GM18907 (cell line): ENCODE results near the gene SLC7A9.
"Not testable (repeated sequence)": the region's sequence is repeated elsewhere in the genome, so short reads cannot be mapped to it uniquely, and the experiment has no call there.

ENCODE experiments used
- ATAC-seq: cut with Tn5 transposase; IDR thresholded peaks from one replicate; pipeline ENCODE4 v1.9.1; 2021; ENCODE audit warnings: mild to moderate bottlenecking, moderate library complexity; ENCODE audit not compliant: unreplicated experiment

The SLC7A9 gene

DNA sequence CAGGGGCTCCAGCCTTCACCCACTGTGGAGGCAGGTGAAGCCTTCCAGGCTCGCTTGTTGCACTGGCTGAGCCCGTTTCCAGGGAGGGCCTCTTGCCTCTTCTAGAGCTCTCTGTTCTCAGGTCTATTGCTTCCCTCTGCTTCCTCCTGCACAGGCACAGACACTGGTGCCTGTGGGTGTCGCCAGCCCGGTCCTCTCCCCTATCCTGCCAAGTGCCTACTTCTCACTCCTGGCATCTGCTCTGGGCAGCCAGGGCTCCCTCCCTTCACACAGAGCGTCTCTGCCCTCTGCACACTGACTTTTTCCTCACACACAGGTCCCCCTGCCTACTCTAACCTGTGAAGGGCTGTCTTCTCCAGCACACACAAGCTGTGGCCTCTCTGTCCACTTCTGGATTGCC is 60.3 kb downstream of the SLC7A9 start:
- no peak for ATAC-seq

DNA sequence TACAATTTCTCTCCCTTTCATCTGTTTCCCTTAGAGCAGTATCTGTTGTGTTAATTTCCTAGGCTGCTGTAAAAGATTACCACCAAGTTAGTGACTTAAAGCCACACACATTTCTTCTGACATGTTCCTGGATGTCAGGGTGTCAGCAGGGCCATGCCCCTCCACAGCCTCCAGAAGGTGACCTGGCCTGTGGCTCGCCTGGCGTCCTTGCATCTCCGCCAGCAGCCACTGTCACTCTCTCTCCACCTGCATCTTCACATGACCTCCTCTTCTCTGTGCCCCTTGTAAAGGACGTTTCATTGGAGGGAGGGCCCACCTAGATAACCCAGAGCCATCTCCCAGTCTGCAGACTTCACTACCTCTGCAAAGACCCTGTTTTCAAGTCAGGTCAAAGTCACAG is 61.3 kb downstream of the SLC7A9 start:
- no peak for ATAC-seq

DNA sequence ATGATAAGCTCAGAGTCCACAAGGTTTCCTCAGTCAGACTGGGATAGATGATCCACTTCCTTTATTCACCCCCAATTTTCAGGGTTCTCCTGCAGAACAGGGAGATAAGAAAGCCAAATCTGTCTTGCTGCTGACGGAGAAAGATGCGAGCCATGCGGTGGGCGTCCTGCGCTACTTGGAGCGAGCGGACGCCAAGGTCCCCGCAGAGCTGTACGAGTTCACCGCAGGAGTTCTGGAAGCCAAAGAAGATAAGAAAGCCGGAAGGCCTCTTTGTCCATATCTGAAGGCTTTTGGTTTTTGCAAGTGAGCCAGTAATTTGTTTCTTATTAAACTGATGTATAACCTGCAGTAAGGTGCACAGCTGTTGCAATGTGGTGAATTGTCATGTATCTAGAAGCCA is 66.7 kb downstream of the SLC7A9 start:
- no peak for ATAC-seq

DNA sequence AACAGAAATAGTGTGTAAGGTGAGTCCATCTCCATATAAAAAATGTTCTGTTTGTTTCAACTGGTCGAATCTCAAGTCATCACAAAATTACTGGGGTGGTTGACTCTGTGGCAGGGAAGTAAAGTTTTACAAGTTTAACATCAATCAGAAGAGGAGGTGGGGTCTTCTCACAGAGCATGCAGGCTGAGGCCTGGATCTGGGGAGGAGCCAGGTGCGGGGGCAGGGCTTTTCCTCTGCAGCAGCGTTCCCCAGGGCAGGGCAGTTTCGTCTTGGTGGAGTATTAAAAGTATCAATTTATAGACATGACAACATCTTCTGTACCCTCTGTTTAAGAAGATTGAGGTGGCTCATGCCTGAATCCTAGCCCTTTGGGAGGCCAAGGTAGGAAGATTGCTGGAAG is 68.8 kb downstream of the SLC7A9 start:
- ATAC-seq: no peak

DNA sequence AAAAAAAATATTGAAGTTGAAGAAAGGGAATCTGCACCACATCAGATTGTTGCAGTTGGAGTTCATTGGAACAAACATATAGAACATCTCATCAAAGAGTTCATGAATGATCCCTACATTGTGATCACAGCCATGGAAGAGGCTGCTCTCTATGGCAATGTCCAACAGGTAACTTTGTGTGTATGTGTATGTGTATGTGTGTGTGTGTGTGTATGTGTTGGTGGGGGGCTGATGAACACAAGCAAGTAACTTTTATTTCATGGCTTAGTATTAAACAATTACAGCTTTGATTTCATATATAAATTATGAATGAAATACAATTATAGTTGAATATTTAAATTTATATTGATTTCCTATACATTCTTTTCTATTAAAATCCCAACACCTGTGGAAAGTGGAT is 69.4 kb downstream of the SLC7A9 start:
- ATAC-seq: no peak

DNA sequence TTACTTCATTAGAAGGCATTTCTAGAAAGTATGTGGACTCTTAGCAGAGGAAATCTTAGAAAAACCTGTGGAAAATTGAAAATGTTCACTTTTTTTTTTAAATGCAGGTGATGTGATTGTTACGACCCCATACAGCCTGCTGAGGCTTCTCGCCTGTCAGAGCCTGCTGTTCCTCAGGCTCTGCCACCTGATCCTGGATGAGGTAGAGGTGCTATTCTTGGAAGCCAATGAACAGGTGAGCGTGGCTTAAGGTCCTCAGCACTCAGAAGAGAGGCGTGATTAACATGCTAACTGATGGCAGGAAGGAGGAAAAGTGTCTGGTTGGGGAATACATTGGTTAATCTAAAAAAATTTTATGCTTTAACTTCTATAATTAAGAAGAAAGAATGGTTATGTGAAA is 71.4 kb downstream of the SLC7A9 start:
- no peak for ATAC-seq

DNA sequence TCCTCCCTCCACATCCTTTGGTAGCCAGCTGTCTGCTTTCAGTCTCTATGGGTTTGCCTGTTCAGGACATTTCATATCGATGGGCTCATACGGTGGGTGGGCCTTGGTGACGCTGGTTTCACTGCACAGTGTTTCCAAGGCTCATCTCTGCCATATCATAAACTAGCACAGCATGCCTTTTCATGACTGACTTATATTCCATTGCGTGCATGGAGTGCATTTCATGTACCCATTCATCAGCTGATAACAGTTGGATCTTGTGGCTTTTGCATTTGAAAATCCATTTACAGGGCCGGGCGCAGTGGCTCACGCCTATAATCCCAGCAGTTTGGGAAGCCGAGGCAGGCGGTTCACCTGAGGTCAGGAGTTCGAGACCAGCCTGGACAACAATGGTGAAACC is 80.1 kb downstream of the SLC7A9 start:
- no peak for ATAC-seq

DNA sequence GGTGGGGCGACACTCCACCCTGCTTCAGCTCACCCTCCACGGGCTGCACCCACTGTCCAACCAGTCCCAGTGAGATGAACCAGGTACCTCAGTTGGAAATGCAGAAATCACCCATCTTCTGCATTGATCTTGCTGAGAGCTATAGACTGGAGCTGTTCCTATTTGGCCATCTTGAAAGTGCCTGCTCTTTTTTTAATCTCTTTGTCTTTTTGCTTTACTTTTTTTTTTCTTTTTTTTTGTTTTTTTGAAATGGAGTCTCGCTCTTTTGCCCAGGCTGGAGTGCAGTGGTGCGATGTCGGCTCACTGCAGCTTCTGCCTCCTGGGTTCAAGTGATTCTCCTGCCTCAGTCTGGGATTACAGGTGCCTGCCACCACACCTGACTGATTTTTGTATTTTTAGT is 81.7 kb downstream of the SLC7A9 start:
- not testable (repeated sequence) for ATAC-seq

DNA sequence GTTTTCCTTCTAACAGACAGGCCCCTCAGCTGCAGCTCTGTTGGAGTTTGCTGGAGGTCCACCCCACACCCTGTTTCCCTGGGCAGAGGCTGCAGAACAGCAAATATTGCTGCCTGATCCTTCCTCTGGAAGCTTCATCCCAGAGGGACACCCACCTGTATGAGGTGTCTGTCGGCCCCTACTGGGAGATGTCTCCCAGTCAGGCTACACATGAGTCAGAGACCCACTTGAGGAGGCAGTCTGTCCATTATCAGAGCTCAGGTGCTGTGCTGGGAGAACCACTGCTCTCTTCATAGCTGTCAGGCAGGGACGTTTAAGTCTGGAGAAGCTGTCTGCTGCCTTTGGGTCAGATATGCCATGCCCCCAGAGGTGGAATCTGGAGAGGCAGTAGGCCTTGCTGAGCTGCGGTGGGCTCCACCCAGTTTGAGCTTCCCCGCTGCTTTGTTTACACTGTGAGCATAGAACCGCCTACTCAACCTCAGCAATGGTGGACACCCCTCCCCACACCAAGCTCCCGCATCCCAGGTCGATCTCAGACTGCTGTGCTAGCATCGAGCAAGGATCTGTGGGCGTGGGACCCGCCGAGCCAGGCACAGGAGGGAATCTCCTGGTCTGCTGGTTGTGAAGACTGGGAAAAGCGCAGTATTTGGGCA is 82.3 kb downstream of the SLC7A9 start:
- not testable (repeated sequence) for ATAC-seq

DNA sequence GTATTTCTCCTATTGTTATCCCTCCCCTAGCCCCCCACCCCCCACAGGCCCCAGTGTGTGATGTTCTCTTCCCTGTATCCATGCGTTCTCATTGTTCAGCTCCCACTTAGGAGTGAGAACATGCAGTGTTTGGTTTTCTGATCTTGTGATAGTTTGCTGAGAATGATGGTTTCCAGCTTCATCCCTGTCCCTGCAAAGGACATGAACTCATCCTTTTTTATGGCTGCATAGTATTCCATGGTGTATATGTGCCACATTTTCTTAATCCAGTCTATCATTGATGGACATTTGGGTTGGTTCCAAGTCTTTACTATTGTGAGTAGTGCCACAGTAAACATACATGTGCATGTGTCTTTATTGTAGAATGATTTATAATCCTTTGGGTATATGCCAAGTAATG is 87.5 kb downstream of the SLC7A9 start:
- not testable (repeated sequence) for ATAC-seq

DNA sequence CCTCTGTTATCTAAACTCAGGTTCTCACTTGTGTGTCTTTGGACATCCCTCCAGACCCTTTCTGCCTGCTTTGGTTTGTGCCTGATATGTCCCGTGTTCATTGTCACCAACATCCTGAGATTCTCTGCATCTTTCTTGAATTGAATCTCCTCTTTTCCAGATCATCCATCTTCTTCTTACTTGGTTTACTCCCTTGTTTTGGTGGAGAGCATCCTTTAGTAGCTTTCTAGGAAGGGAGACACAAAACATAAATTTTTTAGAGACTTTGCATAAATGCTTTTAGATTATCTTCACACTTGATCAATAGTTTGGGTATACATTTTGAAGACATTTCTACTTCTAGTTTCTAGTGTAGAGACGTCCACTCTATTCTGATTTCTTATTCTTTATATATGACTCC is 88.3 kb downstream of the SLC7A9 start:
- no peak for ATAC-seq
